Coronary artery (tissue), 2 donors: ENCODE data around the gene FMN1.

ENCODE experiments used
- DNase-seq: peaks from one replicate; pipeline ENCODE4 v3.0.0-alpha.2; 2017; ENCODE audit warnings: low spot score
- H3K27ac ChIP-seq, 2 donors: fragments of 200-600 bp; sonication (generic); one replicate each; pipeline ENCODE4 v1.5.1; 2016 to 2019
- H3K4me3 ChIP-seq: fragments of 200-600 bp; sonication (generic); 2 replicates; pipeline ENCODE4 v1.5.1; 2016; ENCODE audit warnings: mild to moderate bottlenecking, moderate library complexity
- TF ChIP-seq, protein P1 (sequence below): fragments of 200-600 bp; sonication (generic); IDR thresholded peaks from one replicate; pipeline ENCODE4 v1.5.1; 2019; ENCODE audit warnings: antibody characterized with exemption

Gene FMN1

DNA sequence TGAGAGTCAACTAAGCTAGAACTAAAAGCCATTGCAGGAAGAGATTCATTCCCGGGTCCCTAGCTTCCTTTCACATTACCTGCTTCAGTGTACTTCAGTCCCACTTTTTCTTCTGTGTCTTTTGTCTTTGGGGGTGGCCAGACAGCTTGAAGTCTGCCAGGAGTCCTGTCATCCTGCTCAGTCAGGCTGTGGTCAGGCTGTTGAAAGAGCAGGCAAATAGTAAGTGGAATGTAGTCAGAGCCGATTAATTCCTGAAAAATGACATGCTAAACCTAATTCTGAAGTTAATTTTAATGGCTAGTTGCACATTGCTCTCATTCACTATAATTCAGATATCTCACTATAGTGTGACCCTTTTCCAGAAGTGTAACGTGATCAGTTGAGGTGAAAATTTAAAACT is 129.6 kb downstream of the FMN1 start:
- H3K4me3 ChIP-seq = no peak overlapping the region
- no peak for DNase-seq

DNA sequence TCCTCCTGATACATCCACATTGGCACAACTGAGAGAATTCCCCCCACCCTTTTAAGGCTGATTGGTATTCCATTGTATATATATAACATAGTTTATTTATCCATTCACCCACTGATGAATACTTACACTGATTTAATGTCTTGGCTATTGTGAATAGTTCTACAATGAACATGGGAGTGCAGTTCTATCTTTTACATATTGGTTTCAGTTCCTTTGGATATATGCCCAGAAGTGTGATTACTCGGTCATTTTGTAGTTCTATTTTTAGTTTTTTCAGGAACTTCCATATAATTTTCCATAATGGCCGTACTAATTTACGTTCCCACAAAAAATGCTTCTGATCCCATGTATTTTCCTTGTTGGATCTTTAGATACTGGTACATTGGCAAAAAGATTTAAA is 135.3 kb downstream of the FMN1 start:
- no peak for DNase-seq
- no peak overlapping the region for H3K4me3 ChIP-seq
- TF ChIP-seq, protein P1, sequence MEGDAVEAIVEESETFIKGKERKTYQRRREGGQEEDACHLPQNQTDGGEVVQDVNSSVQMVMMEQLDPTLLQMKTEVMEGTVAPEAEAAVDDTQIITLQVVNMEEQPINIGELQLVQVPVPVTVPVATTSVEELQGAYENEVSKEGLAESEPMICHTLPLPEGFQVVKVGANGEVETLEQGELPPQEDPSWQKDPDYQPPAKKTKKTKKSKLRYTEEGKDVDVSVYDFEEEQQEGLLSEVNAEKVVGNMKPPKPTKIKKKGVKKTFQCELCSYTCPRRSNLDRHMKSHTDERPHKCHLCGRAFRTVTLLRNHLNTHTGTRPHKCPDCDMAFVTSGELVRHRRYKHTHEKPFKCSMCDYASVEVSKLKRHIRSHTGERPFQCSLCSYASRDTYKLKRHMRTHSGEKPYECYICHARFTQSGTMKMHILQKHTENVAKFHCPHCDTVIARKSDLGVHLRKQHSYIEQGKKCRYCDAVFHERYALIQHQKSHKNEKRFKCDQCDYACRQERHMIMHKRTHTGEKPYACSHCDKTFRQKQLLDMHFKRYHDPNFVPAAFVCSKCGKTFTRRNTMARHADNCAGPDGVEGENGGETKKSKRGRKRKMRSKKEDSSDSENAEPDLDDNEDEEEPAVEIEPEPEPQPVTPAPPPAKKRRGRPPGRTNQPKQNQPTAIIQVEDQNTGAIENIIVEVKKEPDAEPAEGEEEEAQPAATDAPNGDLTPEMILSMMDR = no peak
- H3K27ac ChIP-seq = no peak overlapping the region

More for the DNA sequence above, 129.6 kb downstream of the FMN1 start:
- no peak overlapping the region for H3K27ac ChIP-seq
- TF ChIP-seq, protein P1 = no peak

DNA sequence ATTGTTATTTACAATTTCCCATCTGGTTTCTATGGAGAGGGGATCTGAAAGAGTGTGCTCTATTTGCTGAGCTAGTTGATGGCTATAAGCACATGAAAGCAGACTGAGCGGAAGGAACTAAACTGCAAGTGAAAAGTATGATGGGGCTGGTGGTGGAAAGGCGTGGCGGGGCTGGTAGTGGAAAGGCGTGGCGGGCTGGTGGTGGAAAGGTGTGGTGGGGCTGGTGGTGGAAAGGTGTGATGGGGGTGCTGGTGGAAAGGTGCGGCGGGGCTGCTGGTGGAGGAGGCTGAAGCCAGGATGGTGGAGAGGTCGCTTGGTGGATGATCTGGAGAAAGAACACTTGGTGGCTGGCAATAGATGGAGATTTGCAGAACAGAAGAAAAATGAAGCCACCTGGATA is 136.7 kb downstream of the FMN1 start:
- Histone ChIP-seq H3K27ac (no peak overlapping the region), H3K4me3 (no peak overlapping the region)
- DNase-seq = no peak
- TF ChIP-seq, protein P1 = no peak

DNA sequence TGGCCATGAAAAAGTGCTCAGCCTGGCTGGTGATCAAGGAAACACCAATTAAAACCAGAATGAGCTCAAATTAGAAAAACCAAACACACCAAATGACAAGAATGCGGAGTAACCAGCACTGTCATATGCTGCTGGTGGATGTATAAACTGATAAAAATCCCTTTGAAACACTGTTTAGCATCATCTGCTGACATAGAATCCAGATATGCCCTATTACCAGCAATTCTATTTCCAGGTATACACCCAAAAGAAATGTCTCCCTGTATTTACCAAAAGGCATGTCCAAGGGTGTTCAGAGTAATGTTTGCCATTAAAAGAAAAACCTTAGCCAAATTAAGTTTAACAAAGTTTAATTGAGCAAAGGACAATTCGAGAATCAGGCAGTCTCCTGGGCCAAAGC is 138.6 kb downstream of the FMN1 start:
- Histone ChIP-seq H3K4me3 (no peak overlapping the region), H3K27ac (no peak overlapping the region)
- TF ChIP-seq, protein P1 = no peak
- DNase-seq = no peak

DNA sequence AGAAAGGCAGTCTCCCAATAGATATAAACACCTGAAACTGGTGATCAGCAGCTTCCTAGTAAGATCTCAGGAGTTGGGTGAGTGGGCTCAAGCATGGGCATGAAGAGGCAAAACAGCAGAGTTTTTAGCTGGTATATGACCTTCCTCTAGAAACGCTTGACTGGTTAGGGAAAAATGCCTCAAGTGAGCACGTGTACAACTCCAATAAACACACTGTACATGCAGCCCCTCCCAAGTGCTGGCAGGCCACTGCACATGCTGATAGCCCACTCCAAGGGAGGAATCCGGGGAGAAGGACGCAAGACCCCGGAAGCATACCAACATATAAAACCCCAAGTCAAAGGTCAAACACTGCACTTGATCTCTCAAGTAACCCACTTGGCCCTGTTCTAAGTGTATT is 143.0 kb downstream of the FMN1 start:
- no peak for DNase-seq
- TF ChIP-seq, protein P1 = no peak
- Histone ChIP-seq H3K27ac (no peak overlapping the region), H3K4me3 (no peak overlapping the region)

DNA sequence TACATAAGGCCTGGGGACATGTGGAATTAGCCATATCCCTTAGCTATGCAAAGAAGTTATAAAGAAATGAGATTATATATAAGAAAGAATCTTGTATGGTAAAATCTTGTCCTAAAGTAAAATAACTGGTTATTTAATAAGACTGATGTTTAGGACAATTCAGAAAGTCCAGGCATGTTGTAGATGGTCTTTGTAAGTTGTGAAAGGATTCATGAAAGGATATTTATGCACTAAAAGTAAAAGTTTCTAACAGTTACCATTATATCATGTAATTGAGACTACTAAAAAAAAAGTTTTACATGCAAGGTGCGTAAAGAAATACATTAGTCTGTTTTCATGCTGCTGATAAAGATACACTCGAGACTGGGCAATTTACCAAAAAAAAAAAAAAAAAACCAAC is 146.3 kb downstream of the FMN1 start:
- DNase-seq = no peak
- no peak overlapping the region for H3K27ac ChIP-seq
- TF ChIP-seq, protein P1 = no peak
- H3K4me3 ChIP-seq = no peak overlapping the region

DNA sequence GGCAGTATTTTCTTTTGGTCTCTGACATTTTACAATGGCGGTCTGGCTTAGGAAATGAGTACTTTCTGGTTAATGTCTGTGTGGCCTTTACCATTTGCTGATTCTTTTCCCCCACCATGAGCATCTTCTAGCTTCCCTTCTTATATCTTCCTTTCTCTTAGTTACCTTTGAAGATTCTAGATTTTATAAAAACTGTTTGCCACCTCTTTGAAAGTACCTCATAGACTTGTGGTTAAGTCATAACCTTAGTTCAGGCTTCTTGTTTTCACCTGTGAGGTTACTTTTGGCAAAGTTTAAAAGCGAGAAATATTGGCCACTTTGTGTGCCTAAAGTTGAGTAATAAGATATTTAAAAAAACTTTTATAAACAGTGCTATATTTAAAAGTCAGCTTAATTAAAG is 147.4 kb downstream of the FMN1 start:
- Histone ChIP-seq H3K27ac (no peak overlapping the region), H3K4me3 (no peak overlapping the region)
- TF ChIP-seq, protein P1 = no peak
- no peak for DNase-seq
